ENCODE measurements around the gene CCR4. TPM values are rescaled to one million over a fixed set of nuclear protein-coding genes. Genes with fewer than 3 reads are reported as not detected.

CCR4 gene
- total and polyA plus RNA-seq, 4 donors, result 0.04 to 2.9 (median 0.87) TPM

DNA sequence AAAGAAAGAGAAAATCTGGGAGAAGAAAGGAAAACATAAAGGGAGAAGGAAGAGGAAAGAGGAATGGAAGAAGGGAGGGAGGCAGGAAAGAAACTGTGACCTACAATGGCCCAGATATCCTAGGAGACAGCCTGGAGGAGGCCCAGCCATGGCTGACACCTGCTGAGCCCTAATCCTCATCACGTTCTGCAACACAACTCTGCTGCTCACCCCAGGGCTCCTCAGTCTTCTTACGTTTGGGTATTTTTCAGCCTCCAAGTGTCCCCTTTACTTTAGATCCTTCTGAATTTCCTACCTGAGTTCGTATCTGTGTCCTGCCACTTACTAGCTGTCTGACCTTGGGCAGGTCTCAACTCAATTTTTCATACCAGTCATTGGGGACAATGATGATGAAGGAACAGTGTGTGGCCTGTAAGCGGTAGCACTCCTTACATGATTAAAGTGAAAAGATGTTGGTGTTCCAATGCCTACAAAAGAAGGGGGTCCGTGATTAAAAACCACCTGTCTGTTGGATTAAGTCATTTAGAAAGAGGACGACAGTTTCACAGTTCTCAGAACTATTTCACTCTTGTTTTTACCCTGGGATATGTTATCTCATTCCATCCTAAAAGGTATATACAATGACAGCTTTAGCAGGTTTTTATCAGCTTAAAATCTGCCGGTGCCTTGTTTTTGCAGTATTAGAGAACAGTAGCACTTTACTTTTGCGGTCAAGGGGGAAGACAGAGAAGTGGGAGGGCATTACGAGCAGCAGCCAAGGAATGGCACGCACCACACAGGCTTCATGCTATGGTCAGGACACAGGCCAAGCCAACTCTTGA is 47.4 kb downstream of the CCR4 start:
- Histone ChIP-seq H3K9me3 (ENCODE audit: control insufficient read depth in 4 of 4, insufficient read depth in 3 of 4, low read length in 3 of 4) (no peaks in the 10 kb centered on the region), H3K27me3 (ENCODE audit: control insufficient read depth in 3 of 3, insufficient read depth in 3 of 3, low read length in 2 of 3) (no peaks in the 10 kb centered on the region), H3K36me3 (ENCODE audit: control insufficient read depth in 4 of 4, insufficient read depth in 4 of 4, low read length in 4 of 4) (peaks cover 0 to 18% (median 2%) of the 10 kb centered on the region in 4 donors), H3K9ac (ENCODE audit: insufficient read depth in 1 of 2, low read length in 2 of 2) (no peak overlapping the region), H3K4me3 (no peak overlapping the region), H3K4me1 (ENCODE audit: control insufficient read depth in 5 of 5, insufficient read depth in 5 of 5, low read length in 5 of 5) (no peaks in the 10 kb centered on the region), H3K27ac (ENCODE audit: low read depth in 1 of 2, low read length in 1 of 2) (no peak overlapping the region)
- no peak for ATAC-seq (ENCODE audit: insufficient read depth, low FRiP score)
- 89 to 97% methylated on average over 10 of the region's 10 CpGs for WGBS, 2 donors
- no peak for DNase-seq
- TF ChIP-seq, protein P1, sequence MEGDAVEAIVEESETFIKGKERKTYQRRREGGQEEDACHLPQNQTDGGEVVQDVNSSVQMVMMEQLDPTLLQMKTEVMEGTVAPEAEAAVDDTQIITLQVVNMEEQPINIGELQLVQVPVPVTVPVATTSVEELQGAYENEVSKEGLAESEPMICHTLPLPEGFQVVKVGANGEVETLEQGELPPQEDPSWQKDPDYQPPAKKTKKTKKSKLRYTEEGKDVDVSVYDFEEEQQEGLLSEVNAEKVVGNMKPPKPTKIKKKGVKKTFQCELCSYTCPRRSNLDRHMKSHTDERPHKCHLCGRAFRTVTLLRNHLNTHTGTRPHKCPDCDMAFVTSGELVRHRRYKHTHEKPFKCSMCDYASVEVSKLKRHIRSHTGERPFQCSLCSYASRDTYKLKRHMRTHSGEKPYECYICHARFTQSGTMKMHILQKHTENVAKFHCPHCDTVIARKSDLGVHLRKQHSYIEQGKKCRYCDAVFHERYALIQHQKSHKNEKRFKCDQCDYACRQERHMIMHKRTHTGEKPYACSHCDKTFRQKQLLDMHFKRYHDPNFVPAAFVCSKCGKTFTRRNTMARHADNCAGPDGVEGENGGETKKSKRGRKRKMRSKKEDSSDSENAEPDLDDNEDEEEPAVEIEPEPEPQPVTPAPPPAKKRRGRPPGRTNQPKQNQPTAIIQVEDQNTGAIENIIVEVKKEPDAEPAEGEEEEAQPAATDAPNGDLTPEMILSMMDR (IDR thresholded peaks at IDR 0.05; ENCODE audit: control extremely low read depth, extremely low read depth), result no peak

GRCh38 chr3:33000691-33001385 is 49.4 kb downstream of the CCR4 start:
- no peak overlapping the region for H3K9ac ChIP-seq (ENCODE audit: insufficient read depth in 1 of 2, low read length in 2 of 2)
- H3K4me1 ChIP-seq (ENCODE audit: control insufficient read depth in 5 of 5, insufficient read depth in 5 of 5, low read length in 5 of 5), result peaks cover 0 to 1% (median 0%) of the 10 kb centered on the region in 5 donors
- ATAC-seq (ENCODE audit: insufficient read depth, low FRiP score), result no peak
- DNase-seq, result no peak
- H3K27ac ChIP-seq (ENCODE audit: low read depth in 1 of 2, low read length in 1 of 2), result no peak overlapping the region
- TF ChIP-seq, protein P1 (IDR thresholded peaks at IDR 0.05; ENCODE audit: control extremely low read depth, extremely low read depth), result no peak
- WGBS, 2 donors, result 96 to 98% methylated on average over 3 of the region's 3 CpGs
- H3K9me3 ChIP-seq (ENCODE audit: control insufficient read depth in 4 of 4, insufficient read depth in 3 of 4, low read length in 3 of 4), result peaks cover 0 to 2% (median 0%) of the 10 kb centered on the region in 4 donors
- no peaks in the 10 kb centered on the region for H3K27me3 ChIP-seq (ENCODE audit: control insufficient read depth in 3 of 3, insufficient read depth in 3 of 3, low read length in 2 of 3)
- H3K36me3 ChIP-seq (ENCODE audit: control insufficient read depth in 4 of 4, insufficient read depth in 4 of 4, low read length in 4 of 4), result peaks cover 0 to 26% (median 2%) of the 10 kb centered on the region in 4 donors
- H3K4me3 ChIP-seq, result no peak overlapping the region

DNA sequence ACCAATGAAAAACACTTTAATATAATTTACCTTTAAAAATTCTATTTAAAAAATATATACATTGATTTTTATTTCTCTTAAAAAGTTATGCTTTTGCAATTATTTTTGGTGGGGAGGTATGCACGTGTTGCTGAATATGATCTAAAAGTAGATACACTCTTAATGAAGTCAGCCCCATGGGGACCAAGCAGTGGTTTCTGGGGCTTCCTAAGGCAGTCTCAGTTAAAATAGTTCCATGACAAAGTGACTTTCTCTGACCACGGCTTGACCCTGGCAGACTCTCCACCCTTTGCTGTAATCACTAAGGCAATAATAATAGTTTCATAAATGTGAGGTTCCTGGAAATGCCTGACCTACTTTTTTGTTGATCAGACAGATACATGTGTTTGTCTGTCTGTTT is 50.4 kb downstream of the CCR4 start:
- Histone ChIP-seq H3K27ac (ENCODE audit: low read depth in 1 of 2, low read length in 1 of 2) (no peak overlapping the region), H3K9ac (ENCODE audit: insufficient read depth in 1 of 2, low read length in 2 of 2) (no peak overlapping the region), H3K36me3 (ENCODE audit: control insufficient read depth in 4 of 4, insufficient read depth in 4 of 4, low read length in 4 of 4) (peaks cover 0 to 19% (median 3%) of the 10 kb centered on the region in 4 donors), H3K4me3 (no peak overlapping the region), H3K9me3 (ENCODE audit: control insufficient read depth in 4 of 4, insufficient read depth in 3 of 4, low read length in 3 of 4) (peaks cover 0 to 2% (median 0%) of the 10 kb centered on the region in 4 donors), H3K27me3 (ENCODE audit: control insufficient read depth in 3 of 3, insufficient read depth in 3 of 3, low read length in 2 of 3) (no peaks in the 10 kb centered on the region), H3K4me1 (ENCODE audit: control insufficient read depth in 5 of 5, insufficient read depth in 5 of 5, low read length in 5 of 5) (peaks cover 0 to 1% (median 0%) of the 10 kb centered on the region in 5 donors)
- TF ChIP-seq, protein P1 (IDR thresholded peaks at IDR 0.05; ENCODE audit: control extremely low read depth, extremely low read depth), result no peak
- 40 to 63% methylated on average over 2 of the region's 2 CpGs for WGBS, 2 donors
- no peak for DNase-seq
- ATAC-seq (ENCODE audit: insufficient read depth, low FRiP score), result no peak
